DOHH2 (cell line): Measurements from ENCODE around the gene DRD1.

ENCODE experiments used
- EZH2phosphoT487 ChIP-seq: fragments of 200-600 bp; sonication (generic); IDR thresholded peaks from 2 replicates; pipeline ENCODE4 v1.6.1; 2017; ENCODE audit warnings: borderline replicate concordance, mild to moderate bottlenecking, antibody characterized with exemption, low read length, moderate library complexity, mixed read lengths
- TF ChIP-seq, protein P1 (sequence below): fragments of 200-600 bp; sonication (generic); IDR thresholded peaks from one replicate; pipeline ENCODE4 v1.5.1; 2014; ENCODE audit warnings: antibody characterized with exemption, mild to moderate bottlenecking, low read depth, low read length; ENCODE audit not compliant: poor library complexity, severe bottlenecking

DNA sequence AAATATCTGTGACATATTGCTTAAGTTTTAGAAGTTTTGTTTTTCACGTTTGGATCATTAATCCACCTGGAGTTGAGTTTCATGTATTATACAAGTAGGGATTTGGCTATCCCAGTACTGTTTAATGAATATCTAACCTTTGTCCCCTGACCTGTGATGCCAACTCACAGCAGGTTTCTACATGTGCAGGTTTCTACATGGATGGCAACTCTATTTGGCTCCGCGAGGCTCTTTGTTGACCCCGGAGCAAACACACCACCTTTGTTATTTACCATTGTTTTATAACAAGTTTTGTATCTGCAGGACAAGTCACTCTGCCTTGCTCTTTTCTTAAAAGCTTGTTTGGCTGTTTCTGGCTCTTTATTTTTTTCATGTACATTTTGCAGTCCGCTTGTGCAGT lies 33.5 kb upstream of the DRD1 start:
- TF ChIP-seq, protein P1, sequence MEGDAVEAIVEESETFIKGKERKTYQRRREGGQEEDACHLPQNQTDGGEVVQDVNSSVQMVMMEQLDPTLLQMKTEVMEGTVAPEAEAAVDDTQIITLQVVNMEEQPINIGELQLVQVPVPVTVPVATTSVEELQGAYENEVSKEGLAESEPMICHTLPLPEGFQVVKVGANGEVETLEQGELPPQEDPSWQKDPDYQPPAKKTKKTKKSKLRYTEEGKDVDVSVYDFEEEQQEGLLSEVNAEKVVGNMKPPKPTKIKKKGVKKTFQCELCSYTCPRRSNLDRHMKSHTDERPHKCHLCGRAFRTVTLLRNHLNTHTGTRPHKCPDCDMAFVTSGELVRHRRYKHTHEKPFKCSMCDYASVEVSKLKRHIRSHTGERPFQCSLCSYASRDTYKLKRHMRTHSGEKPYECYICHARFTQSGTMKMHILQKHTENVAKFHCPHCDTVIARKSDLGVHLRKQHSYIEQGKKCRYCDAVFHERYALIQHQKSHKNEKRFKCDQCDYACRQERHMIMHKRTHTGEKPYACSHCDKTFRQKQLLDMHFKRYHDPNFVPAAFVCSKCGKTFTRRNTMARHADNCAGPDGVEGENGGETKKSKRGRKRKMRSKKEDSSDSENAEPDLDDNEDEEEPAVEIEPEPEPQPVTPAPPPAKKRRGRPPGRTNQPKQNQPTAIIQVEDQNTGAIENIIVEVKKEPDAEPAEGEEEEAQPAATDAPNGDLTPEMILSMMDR: no peak
- no peak for TF ChIP-seq EZH2phosphoT487
